Adipocyte (in vitro differentiated cells): ENCODE measurements around the gene AP4E1.

Experiments
- DNase-seq: peaks from one replicate; pipeline ENCODE4 v3.0.0-alpha.2; 2015; ENCODE audit warnings: low read depth
- H3K27me3 ChIP-seq: replicated peaks from 2 replicates; pipeline ENCODE4 v1.7.0; 2013; ENCODE audit warnings: mild to moderate bottlenecking, low read length, moderate library complexity; ENCODE audit not compliant: control insufficient read depth, insufficient read depth
- H3K36me3 ChIP-seq: 2 replicates; pipeline ENCODE4 v1.7.0; 2013; ENCODE audit warnings: low read length, mild to moderate bottlenecking, moderate library complexity; ENCODE audit not compliant: control insufficient read depth, insufficient read depth, severe bottlenecking
- H3K4me1 ChIP-seq: 2 replicates; pipeline ENCODE4 v1.7.0; 2013; ENCODE audit warnings: mild to moderate bottlenecking, low read length, moderate library complexity; ENCODE audit not compliant: control insufficient read depth, insufficient read depth
- H3K4me3 ChIP-seq: 2 replicates; pipeline ENCODE4 v1.7.0; 2013; ENCODE audit warnings: mild to moderate bottlenecking, low read length, moderate library complexity
- H3K9ac ChIP-seq: 2 replicates; pipeline ENCODE4 v1.7.0; 2013; ENCODE audit warnings: mild to moderate bottlenecking, low read length, moderate library complexity
- H3K9me3 ChIP-seq: 2 replicates; pipeline ENCODE4 v1.7.0; 2013; ENCODE audit warnings: mild to moderate bottlenecking, low read length, moderate library complexity; ENCODE audit not compliant: control insufficient read depth

The AP4E1 gene

GRCh38 chr15:50993598-50993997 is 85.1 kb downstream of the AP4E1 start:
- Histone ChIP-seq H3K27me3 (no peaks in the 10 kb centered on the region), H3K4me3 (no peak overlapping the region), H3K36me3 (peaks cover 40% of the 10 kb centered on the region), H3K9ac (no peak overlapping the region), H3K9me3 (no peaks in the 10 kb centered on the region), H3K4me1 (peaks cover 8% of the 10 kb centered on the region)
- no peak for DNase-seq

GRCh38 chr15:50996641-50997040 is 88.2 kb downstream of the AP4E1 start:
- H3K9ac ChIP-seq, result no peak overlapping the region
- H3K27me3 ChIP-seq, result no peaks in the 10 kb centered on the region
- no peak overlapping the region for H3K4me3 ChIP-seq
- peaks cover 8% of the 10 kb centered on the region for H3K4me1 ChIP-seq
- peaks cover 46% of the 10 kb centered on the region for H3K36me3 ChIP-seq
- H3K9me3 ChIP-seq, result no peaks in the 10 kb centered on the region
- peak; percentile 48 for DNase-seq

GRCh38 chr15:50997371-50998051 is 89.0 kb downstream of the AP4E1 start:
- Histone ChIP-seq H3K36me3 (peaks cover 52% of the 10 kb centered on the region), H3K27me3 (no peaks in the 10 kb centered on the region), H3K4me3 (no peak overlapping the region), H3K9me3 (no peaks in the 10 kb centered on the region), H3K4me1 (peaks cover 8% of the 10 kb centered on the region), H3K9ac (no peak overlapping the region)
- DNase-seq, result no peak

- Histone ChIP-seq H3K36me3 (peaks cover 56% of the 10 kb centered on the region), H3K27me3 (no peaks in the 10 kb centered on the region), H3K4me3 (no peak overlapping the region), H3K9ac (no peak overlapping the region), H3K9me3 (no peaks in the 10 kb centered on the region), H3K4me1 (peaks cover 9% of the 10 kb centered on the region)
- DNase-seq, result peak; percentile 54
Measured at GRCh38 chr15:51004103-51004551, 95.6 kb downstream of the AP4E1 start.

- Histone ChIP-seq H3K27me3 (no peaks in the 10 kb centered on the region), H3K4me1 (peaks cover 9% of the 10 kb centered on the region), H3K9me3 (no peaks in the 10 kb centered on the region), H3K9ac (no peak overlapping the region), H3K4me3 (no peak overlapping the region), H3K36me3 (peaks cover 51% of the 10 kb centered on the region)
- no peak for DNase-seq
Measured at GRCh38 chr15:51006336-51006985, 98.0 kb downstream of the AP4E1 start.

- no peak overlapping the region for H3K9ac ChIP-seq
- peaks cover 43% of the 10 kb centered on the region for H3K36me3 ChIP-seq
- no peak overlapping the region for H3K4me3 ChIP-seq
- no peaks in the 10 kb centered on the region for H3K27me3 ChIP-seq
- DNase-seq, result no peak
- H3K9me3 ChIP-seq, result no peaks in the 10 kb centered on the region
- peaks cover 9% of the 10 kb centered on the region for H3K4me1 ChIP-seq
Measured at GRCh38 chr15:51007131-51007666, 98.7 kb downstream of the AP4E1 start.

GRCh38 chr15:51011212-51011611 is 102.7 kb downstream of the AP4E1 start:
- Histone ChIP-seq H3K36me3 (peaks cover 29% of the 10 kb centered on the region), H3K9ac (no peak overlapping the region), H3K4me1 (no peaks in the 10 kb centered on the region), H3K4me3 (no peak overlapping the region), H3K27me3 (no peaks in the 10 kb centered on the region), H3K9me3 (no peaks in the 10 kb centered on the region)
- DNase-seq, result no peak

GRCh38 chr15:51016615-51017014 is 108.1 kb downstream of the AP4E1 start:
- no peak overlapping the region for H3K4me3 ChIP-seq

GRCh38 chr15:51022206-51022605 is 113.7 kb downstream of the AP4E1 start:
- H3K9ac ChIP-seq, result no peak overlapping the region
- no peaks in the 10 kb centered on the region for H3K27me3 ChIP-seq
- H3K9me3 ChIP-seq, result peaks cover 6% of the 10 kb centered on the region
- no peak overlapping the region for H3K4me3 ChIP-seq
- H3K4me1 ChIP-seq, result peaks cover 17% of the 10 kb centered on the region
- H3K36me3 ChIP-seq, result no peaks in the 10 kb centered on the region
- DNase-seq, result no peak

More at GRCh38 chr15:51016615-51017014, 108.1 kb downstream of the AP4E1 start:
- Histone ChIP-seq H3K9me3 (peaks cover 6% of the 10 kb centered on the region), H3K36me3 (no peaks in the 10 kb centered on the region), H3K27me3 (no peaks in the 10 kb centered on the region), H3K4me1 (no peaks in the 10 kb centered on the region), H3K9ac (no peak overlapping the region)
- DNase-seq, result no peak

- peaks cover 17% of the 10 kb centered on the region for H3K4me1 ChIP-seq
- H3K27me3 ChIP-seq, result no peaks in the 10 kb centered on the region
- no peak for DNase-seq
- peaks cover 6% of the 10 kb centered on the region for H3K9me3 ChIP-seq
- H3K36me3 ChIP-seq, result no peaks in the 10 kb centered on the region
- H3K9ac ChIP-seq, result no peak overlapping the region
- no peak overlapping the region for H3K4me3 ChIP-seq
Measured at GRCh38 chr15:51023499-51023898, 115.0 kb downstream of the AP4E1 start.

- Histone ChIP-seq H3K27me3 (no peaks in the 10 kb centered on the region), H3K9ac (no peak overlapping the region), H3K4me1 (peaks cover 17% of the 10 kb centered on the region), H3K36me3 (no peaks in the 10 kb centered on the region), H3K4me3 (no peak overlapping the region), H3K9me3 (no peaks in the 10 kb centered on the region)
- DNase-seq, result no peak
Measured at GRCh38 chr15:51024735-51025453, 116.4 kb downstream of the AP4E1 start.
